ENCODE results near the gene FAM120A. TPM values are rescaled to one million over a fixed set of nuclear protein-coding genes. Genes with fewer than 3 reads are reported as not detected.

FAM120A gene
- total and polyA plus RNA-seq, 9 of the 15 experiments (the other 6 are each of a cell fraction or from before 2014, with no cell fraction given): 8.7 to 71.0 (median 42.2) TPM

GRCh38 chr9:93558503-93558902 lies 107.0 kb downstream of the FAM120A start (continued):
- TF ChIP-seq POLR2AphosphoS2 (IDR thresholded peaks at IDR 0.05; ENCODE audit: low read length): no peak

GRCh38 chr9:93560991-93561390 lies 109.5 kb downstream of the FAM120A start:
- H3K79me2 ChIP-seq (ENCODE audit: control insufficient read depth, insufficient read depth, low read length): no peaks in the 10 kb centered on the region
- no peak overlapping the region for H3K27ac ChIP-seq (ENCODE audit: extremely low read depth, low read depth, low read length)
- in situ Hi-C loops (cut with MboI): no loop called here
- no peaks in the 10 kb centered on the region for H4K20me1 ChIP-seq (replicated peaks; ENCODE audit: control insufficient read depth, insufficient read depth, low read length)
- BruUV-seq (replicated peaks): no TSS peak
- no peaks in the 10 kb centered on the region for H3K9me1 ChIP-seq (ENCODE audit: control insufficient read depth, insufficient read depth, low read length)
- 89% methylated on average over 5 of the region's 5 CpGs for WGBS (ENCODE audit: insufficient coverage, low coverage, missing lambda C conversion rate)
- POLR2A ChIA-PET: interaction anchor here (0.5 to 0.7 kb wide), 2 partner anchors 147 to 380 kb away, joined by 3 read pairs; no protein-coding TSS in a partner anchor
- H3K9me3 ChIP-seq (replicated peaks; ENCODE audit: control insufficient read depth, insufficient read depth, low read depth, low read length): no peaks in the 10 kb centered on the region
- FAIRE-seq (no peak), DNase-seq (ENCODE audit: extremely low read depth in 1 of 4, low spot score in 3 of 4) (peak in 2 of 4 experiments; percentile 27 to 33), ATAC-seq (no peak)
- no peak overlapping the region for H3K4me3 ChIP-seq
- intact Hi-C loops (cut with micrococcal nuclease): loop anchor here (10.0 kb wide), 1 partner anchor 396 kb away; no protein-coding TSS in a partner anchor
- H2AFZ ChIP-seq (ENCODE audit: low read depth, low read length): no peak overlapping the region
- H3K36me3 ChIP-seq (ENCODE audit: control insufficient read depth, insufficient read depth, low read length): peaks cover 81% of the 10 kb centered on the region
- H3K4me2 ChIP-seq (ENCODE audit: insufficient read depth, low read length): no peak overlapping the region
- no peak overlapping the region for H3K9ac ChIP-seq (ENCODE audit: insufficient read depth in 1 of 2, low read depth in 2 of 2, low read length in 2 of 2)
- no peaks in the 10 kb centered on the region; a peak in 1 of 5 replicates for H3K4me1 ChIP-seq (replicated peaks in 1 of 2; ENCODE audit: control insufficient read depth in 2 of 2, insufficient read depth in 2 of 2, low read length in 2 of 2)
- no peaks in the 10 kb centered on the region for H3K27me3 ChIP-seq (ENCODE audit: control insufficient read depth in 2 of 2, insufficient read depth in 2 of 2, low read length in 2 of 2)
- CTCF ChIA-PET (ENCODE audit: low intra/inter-chr PET ratio): no interaction called here
- TF ChIP-seq ZNF79 (CRISPR knock-in tag; IDR thresholded peaks at IDR 0.05; ENCODE audit: low read depth) (no peak), MLX (CRISPR knock-in tag; conservative IDR thresholded peaks at IDR 0.05) (no peak), HNRNPUL1 (IDR thresholded peaks at IDR 0.05; ENCODE audit: low read length) (no peak), FOSL1 (tag; conservative IDR thresholded peaks at IDR 0.05) (no peak), CEBPG (CRISPR knock-in tag; IDR thresholded peaks at IDR 0.05) (no peak), CEBPG (tag; conservative IDR thresholded peaks at IDR 0.05 in 1 of 2, IDR thresholded peaks at IDR 0.05 in 1 of 2) (no peak), ERF (CRISPR knock-in tag; IDR thresholded peaks at IDR 0.05) (no peak), ESRRA (IDR thresholded peaks at IDR 0.05; ENCODE audit: borderline replicate concordance, low read depth) (no peak), DACH1 (IDR thresholded peaks at IDR 0.05; ENCODE audit: partially characterized antibody) (no peak), TBP (optimal IDR thresholded peaks at IDR 0.05; ENCODE audit: low read depth, low read length) (no peak), HNRNPH1 (optimal IDR thresholded peaks at IDR 0.05; ENCODE audit: low read depth, low read length) (no peak), FOXA1 (IDR thresholded peaks at IDR 0.05; ENCODE audit: borderline replicate concordance) (no peak), FOXJ3 (CRISPR knock-in tag; IDR thresholded peaks at IDR 0.05) (no peak), NUFIP1 (IDR thresholded peaks at IDR 0.05; ENCODE audit: partially characterized antibody) (no peak), CAMTA2 (CRISPR knock-in tag; conservative IDR thresholded peaks at IDR 0.05) (no peak), SRF (CRISPR knock-in tag; IDR thresholded peaks at IDR 0.05) (no peak), NEUROD1 (IDR thresholded peaks at IDR 0.05; ENCODE audit: borderline replicate concordance, low read depth, low read length, partially characterized antibody) (no peak), ZNF175 (CRISPR knock-in tag; IDR thresholded peaks at IDR 0.05; ENCODE audit: low read depth) (no peak)
